GM13977 (cell line): ENCODE data around the gene PLGRKT.
"Not testable (repeated sequence)": the region's sequence is repeated elsewhere in the genome, so short reads cannot be mapped to it uniquely, and the experiment has no call there.

Experiments
- DNase-seq: peaks from one replicate; pipeline ENCODE4 v3.0.0; 2012; ENCODE audit warnings: low spot score
- CTCF ChIP-seq: IDR thresholded peaks from 2 replicates; pipeline ENCODE4 v1.5.1; 2012; ENCODE audit warnings: mild to moderate bottlenecking, control low read depth; ENCODE audit not compliant: insufficient read depth; ENCODE audit errors: extremely low read depth, missing control alignments
- in situ Hi-C: fragments of 300-500 bp; cut with MboI; formaldehyde crosslinking; loops from one replicate; pipeline ENCODE4 v1.12.0; 2022; ENCODE audit warnings: low sequenced_read_pairs, low pct_unique_long_range_greater_than_20kb, mixed read lengths, inconsistent platforms; ENCODE audit not compliant: unreplicated experiment

PLGRKT gene

DNA sequence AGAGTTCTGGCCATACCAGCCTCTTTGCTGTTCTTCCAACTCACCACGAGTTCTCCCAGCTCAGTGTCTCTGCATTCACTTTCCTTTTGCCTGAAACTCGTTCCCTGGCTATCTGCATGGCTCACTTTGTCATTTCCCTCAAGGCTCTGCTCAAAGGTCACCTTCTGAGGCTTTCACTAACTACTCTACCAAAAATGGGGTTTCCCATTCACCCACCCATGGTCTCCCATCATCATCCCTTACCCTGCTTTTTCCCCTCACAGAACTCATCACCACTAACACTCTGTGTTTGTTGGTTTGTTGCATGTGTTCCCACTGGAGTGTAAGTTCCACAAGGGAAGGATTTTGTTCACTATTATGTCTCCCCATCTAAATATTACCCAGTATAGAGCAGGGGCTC is 16.6 kb downstream of the PLGRKT start:
- TF ChIP-seq CTCF = no peak
- no peak for DNase-seq
- in situ Hi-C loops = loop anchor here (10.0 kb wide), 1 partner anchor 236 kb away; the partner anchor contains the start of gene INSL6

- TF ChIP-seq CTCF = no peak
- DNase-seq = no peak
- in situ Hi-C loops = loop anchor here (10.0 kb wide), 1 partner anchor 235 kb away; the partner anchor contains the start of gene INSL6
Measured at GRCh38 chr9:5419987-5420386, 17.7 kb downstream of the PLGRKT start.

DNA sequence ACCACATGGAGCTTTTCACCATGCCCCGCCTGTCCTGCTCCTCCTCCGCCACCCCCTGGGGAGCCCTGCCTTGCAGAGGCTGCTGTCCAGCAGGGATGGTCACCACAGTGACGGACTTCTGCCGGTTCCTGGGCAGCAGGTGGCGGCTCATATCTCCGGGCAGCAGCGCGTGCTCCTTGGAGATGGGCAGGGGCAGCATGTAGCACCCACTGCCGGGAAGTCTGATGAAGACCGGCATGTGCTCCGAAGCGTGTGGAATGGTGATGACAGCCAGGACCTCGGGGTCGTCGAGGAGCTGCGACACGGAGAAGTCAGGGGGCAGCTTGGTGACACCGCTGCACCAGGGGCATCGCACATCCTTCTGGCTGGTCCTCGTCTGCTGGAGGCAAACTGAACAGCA is 19.2 kb downstream of the PLGRKT start:
- in situ Hi-C loops = no loop called here
- no peak for DNase-seq
- no peak for TF ChIP-seq CTCF

DNA sequence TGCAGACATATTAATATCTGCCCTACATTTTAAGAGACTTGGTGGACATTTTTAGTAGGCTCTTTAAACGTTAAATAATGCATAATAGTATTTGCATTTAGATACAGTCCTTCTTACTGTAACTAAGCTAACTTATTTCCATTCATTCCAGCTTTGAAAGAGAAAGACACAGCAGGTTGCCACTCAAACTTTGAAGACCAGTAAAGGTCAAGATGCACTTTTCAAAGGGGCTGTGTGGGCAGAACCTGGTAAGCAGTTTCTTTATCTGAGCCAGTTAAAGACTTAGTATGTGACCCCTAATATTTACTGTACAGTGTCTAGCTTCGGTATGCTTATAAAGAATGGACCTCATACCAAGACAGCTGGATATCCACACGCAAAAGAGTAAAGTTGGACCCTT is 20.8 kb downstream of the PLGRKT start:
- in situ Hi-C loops = no loop called here
- no peak for DNase-seq
- no peak for TF ChIP-seq CTCF

- TF ChIP-seq CTCF = no peak
- no peak for DNase-seq
- in situ Hi-C loops = no loop called here
Measured at GRCh38 chr9:5408596-5408995, 29.1 kb downstream of the PLGRKT start.

DNA sequence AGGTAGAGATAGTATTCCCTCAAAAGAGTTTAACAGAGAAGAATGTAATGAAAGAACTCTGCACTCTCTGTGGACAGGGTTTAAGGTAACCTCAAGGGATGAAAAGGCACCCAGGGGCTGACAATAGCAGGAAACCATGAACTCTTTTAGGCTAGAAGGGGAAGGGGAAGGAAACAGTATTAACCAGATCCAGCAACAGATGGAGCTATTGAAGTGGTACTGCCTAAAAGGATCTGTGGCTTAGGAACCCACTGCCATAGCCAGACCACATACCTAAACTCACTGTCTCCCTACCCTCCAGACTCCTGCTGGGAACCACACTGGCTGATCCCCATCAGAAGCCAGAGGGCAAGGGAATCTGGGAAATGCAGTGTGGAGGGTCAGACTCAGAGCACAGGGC is 35.5 kb downstream of the PLGRKT start:
- TF ChIP-seq CTCF = no peak
- DNase-seq = no peak
- in situ Hi-C loops = no loop called here

DNA sequence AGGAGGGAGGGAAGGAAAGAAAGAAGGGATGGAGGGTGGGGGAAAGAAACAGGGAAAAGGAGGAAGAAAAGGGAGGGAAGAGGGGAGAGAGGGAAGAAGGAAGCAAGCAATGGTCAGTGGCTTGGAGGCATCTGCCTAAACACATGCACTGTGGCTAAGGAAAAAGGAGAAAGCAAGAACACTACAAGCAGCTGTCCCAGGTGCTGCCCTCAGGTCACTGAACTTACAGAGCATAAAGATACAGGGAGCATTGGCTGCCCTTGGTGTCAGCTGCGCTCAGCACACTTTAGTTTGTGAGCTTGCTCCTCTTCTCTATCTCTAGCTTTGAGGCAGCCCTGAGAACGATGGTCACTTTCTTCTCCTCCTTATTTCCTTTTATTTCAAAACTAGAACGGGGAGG is 40.2 kb downstream of the PLGRKT start:
- in situ Hi-C loops, DNase-seq: not testable (repeated sequence)
